Stimulated activated CD8-positive, alpha-beta memory T cell treated with anti-CD3 and anti-CD28 coated beads, Interleukin-15, amount 100 ng/mL, for 4 hours (primary cell): ENCODE results near the gene ENOX1.

Experiments used
- DNase-seq, 2 donors: peaks; one replicate each; pipeline ENCODE4 v3.0.0-alpha.2; 2020; ENCODE audit warnings: low read depth in 2 of 2

ENOX1 gene

DNA sequence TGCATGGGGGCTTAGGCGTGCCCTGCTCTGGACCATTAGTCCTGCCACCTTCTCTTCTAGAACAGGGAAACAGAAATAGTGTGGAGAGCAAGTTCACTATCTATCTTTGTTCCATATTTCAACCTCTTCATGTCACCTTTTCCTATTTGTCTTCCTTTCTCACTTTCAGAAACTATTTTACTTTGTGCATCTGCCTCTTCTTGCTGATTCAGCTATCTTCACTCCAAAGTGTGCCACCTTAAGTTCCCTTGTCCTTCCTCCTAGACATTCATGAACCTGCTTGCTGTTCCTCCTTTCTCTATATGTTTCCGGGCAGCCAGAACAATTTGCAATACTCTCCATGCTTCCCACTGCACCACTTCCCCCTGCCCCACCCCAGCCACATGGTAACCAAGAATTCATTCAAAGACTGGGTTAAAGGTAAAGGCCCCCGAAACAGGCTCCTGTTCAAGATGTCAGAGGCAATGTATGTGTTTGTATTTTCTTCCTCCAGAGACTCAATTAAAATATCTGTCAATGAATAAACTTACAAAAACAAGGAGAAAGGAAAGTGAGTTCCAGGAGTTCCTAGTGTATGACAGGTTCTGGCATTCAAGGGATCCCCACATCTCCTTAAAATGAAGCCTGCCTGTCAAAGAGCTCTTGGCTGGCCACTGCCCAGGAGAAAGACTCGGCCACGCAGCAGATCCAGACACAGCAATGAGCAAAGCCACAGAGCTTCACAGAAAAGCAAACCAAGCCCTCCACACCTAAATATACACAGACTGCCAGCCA is 495.3 kb downstream of the ENOX1 start:
- no peak for DNase-seq

DNA sequence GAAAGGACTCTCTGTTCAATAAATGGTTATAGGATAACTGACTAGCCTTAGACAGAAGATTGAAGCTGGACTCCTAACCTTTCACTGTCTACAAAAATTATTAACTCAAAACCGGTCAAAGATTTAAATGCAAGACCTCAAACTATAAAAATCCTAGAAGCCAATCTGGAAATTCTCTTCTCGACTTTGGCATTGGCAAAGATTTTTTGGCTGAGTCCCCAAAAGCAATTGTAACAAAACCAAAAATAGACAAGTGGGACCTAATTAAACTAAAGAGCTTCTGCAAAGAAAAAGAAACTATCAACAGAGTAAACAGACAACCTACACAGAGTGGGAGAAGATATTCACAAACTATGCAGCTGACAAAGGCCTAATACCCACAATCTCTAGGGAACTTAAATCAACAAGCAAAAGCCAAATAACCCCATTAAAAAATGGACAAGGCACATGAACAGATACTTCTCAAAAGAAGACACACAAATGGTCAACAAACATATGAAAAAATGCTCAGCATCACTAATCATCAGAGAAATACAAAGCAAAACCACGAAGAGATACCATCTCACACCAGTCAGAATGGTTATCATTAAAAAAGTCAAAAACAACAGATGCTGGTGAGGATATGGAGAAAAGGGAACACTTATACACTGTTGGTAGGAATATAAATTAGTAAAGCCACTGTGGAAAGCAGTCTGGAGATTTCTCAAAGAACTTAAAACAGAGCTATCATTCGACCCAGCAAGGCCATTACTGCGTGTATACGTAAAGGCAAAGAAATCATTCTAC is 497.1 kb downstream of the ENOX1 start:
- DNase-seq: no peak

DNA sequence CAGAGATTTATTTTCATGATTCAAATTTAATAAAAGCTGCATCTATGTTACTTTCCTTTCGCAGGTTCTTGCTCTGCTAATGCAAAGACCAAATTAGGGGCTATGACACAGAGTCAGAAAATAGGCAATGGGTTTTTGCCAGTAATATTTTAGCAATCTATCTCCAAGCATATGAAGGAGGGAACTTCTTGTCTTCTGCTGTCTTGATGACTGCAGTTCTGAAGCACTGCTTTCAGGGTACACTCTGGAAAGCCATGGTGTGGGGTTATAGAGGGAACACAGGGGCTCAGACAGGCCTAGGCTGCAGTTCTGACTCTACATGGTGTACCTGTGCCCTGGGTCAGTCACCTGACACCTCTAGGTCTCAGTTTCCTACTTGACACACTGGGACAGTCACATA is 500.0 kb downstream of the ENOX1 start:
- DNase-seq: no peak

- no peak for DNase-seq
Measured at GRCh38 chr13:43285933-43286597, 500.7 kb downstream of the ENOX1 start.

DNA sequence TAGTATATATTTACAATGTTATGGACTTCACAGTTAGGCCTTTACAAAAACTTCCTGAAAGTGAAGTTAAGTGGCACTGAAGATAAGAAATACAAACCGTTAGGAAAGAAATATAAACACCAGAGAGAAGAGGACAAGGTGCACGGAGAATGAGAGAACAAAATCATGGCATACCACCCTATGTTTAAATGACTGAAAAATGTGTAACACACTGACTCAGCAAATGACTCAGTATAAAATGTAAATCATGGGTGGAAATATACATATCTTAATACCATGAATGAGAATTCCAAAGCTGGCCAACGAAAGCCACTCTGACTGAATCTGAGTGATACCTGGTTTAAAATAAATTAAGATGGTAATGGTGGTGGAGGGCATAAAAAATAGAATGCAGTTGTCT is 502.6 kb downstream of the ENOX1 start:
- no peak for DNase-seq

DNA sequence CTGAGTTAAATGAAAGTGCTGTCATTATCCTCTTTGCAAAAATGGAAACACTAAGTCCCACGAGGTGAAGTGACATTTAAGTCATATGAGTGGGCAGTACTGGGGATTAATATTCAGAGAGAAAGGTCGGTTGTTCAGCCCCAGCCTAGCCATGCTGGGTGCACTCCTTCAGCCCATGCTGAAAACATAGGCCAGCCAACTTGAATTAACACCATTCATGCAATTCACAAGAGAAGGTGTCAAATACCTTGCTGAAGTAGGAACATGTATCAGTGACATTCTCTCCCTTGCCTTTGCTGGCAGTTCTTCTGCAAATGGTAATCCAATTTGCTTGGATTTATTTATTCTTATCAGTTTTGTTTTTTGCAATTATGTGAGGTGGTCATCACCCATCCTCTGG is 507.1 kb downstream of the ENOX1 start:
- DNase-seq: no peak

- DNase-seq: no peak
Measured at GRCh38 chr13:43278127-43278526, 508.6 kb downstream of the ENOX1 start.

DNA sequence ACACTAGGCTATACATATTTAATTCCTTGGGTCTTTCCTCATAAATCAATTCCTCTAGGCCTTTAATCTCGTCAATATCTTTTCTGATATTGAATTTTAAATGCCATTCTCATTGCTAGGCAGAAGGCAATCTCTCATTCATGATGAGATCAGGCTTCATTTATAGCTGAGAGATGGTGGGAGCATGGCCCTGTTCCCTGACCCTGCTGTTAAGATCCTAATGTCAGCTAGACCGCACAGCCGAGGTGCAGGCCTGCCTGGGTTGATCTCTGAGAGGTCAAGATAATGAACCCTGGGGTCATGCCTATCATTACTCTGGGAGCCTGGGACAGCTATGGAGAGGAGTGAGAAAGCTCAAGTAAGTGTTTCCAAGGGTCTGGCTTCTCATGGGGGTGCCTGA is 509.6 kb downstream of the ENOX1 start:
- no peak for DNase-seq

DNA sequence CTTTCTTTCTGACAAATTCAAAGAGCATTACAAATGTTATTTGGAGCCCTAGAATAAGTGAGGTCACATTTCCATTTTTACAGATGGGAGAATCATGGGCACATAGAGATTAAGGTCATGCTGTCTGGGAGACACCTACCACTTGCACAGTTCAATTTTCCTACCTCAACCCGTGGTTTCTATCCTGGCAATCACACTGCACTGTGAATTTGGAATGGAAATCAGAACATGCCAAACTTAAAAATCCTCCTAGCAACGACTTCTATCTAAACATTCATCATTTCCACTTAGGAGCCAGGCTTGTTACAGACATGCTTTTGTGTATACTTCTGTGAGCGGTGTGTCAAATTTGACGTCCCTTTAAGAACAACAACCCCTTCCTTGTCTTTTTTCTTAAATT is 511.9 kb downstream of the ENOX1 start:
- no peak for DNase-seq

DNA sequence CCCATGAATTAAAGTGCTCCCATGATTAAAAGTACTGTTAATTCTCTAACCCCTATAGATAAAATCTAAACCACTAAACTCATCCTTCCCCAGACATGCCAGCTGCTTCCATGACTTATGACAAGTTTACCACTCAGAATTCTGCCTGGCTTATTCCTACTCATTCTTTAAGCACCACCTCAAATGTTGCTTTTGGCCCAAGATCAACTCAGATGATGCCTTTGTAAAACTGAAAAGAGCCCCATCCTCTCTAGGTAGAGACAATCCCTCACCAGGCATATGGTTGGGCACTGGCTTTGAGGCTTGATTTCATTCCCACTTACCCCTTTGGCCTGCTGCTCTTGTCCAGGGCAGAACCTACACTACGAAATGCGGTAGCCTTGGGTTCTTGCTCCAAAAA is 513.4 kb downstream of the ENOX1 start:
- no peak for DNase-seq

GRCh38 chr13:43272851-43273250 is 513.9 kb downstream of the ENOX1 start:
- no peak for DNase-seq

- DNase-seq: no peak
Measured at GRCh38 chr13:43271152-43271551, 515.6 kb downstream of the ENOX1 start.

- DNase-seq: no peak
Measured at GRCh38 chr13:43270130-43270830, 516.5 kb downstream of the ENOX1 start.

- DNase-seq: no peak
Measured at GRCh38 chr13:43269037-43269481, 517.7 kb downstream of the ENOX1 start.

- DNase-seq: no peak
Measured at GRCh38 chr13:43268632-43269031, 518.1 kb downstream of the ENOX1 start.

DNA sequence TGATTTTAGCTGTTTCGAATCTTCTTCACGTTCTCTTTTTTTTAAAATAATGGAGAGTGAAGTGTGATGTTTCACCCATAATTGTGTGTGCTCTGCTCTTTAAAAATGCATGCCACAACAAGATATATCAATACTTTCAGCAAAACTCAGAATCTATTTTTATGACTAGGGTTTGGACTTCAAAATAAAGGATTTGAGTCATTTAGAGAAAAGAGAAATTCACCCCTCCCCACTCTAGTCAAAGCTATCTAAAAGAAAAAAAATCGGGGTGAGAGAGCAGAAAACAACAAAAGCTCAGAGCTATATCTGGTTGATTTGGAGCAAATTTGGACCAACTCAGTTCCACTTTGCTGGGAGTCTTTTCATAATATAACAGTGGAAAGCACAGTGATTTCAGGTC is 518.9 kb downstream of the ENOX1 start:
- no peak for DNase-seq

DNA sequence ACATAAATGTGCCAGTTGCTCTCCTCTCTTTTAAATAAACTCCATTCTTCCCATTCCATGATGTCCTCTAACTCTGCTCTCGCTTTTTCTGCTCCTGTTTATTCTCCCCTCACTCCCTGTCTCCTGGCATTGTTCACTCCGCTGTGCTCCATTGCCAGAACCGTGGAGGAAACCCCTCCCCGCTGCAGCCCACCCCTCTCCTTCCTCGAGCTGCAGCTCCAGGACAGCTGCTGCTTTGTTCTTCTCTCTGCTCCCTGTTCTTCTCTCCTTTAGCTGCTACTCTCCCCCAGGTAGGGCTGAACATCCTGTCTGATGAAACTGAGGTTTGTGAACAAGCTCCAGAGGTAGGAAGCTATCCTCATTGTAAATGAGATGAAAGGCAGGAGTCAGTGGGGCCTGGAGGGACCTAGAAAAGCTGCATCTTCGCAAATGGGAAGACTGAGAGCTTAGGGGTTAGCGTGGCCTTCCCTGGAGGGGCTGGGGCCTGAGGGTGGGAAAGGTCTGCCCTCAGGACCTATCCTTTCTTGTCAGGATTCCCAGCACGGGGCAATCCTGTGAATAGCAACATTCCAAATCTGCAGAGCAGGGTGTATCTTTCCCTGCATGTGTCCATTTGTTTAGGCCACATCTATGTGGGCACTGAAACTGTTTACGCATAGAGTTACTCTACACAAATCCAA is 519.7 kb downstream of the ENOX1 start:
- DNase-seq: no peak

DNA sequence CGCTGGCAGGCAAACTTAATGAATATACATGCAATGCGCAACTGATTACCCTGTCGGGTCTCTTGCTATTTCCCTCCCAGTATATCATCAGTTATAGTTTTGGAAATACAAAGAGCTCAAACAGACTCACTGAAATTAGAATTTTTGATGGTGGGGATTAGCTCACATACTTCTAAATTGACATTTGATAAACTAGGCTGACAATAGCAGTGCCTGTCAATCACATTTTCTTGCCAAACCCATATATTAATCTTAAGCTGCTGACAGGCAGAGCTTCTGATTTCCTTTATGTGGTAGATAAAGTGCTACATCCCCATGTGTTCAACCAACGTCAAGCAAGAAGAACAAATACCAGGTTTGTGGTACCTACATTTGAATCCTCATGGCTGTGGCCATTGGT is 521.7 kb downstream of the ENOX1 start:
- no peak for DNase-seq

DNA sequence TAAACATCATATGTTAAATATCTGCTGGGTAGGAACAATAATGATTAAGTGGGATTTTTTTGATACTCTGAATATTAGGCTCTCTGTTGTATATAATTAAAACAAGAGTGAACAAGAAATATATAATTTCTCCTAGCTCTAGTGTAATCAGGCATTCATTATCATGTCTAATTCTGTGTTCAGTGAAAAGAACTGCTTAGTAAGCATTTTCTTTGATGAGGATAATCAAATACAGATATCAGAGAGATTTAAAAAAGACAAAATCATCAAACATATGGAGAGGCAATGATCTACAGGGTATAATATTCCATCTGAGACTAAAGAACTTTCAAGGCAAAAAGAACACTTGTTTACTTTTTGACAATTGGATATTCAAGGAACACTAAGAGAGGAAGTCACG is 522.3 kb downstream of the ENOX1 start:
- DNase-seq: no peak

- DNase-seq: no peak
Measured at GRCh38 chr13:43263047-43263446, 523.7 kb downstream of the ENOX1 start.

DNA sequence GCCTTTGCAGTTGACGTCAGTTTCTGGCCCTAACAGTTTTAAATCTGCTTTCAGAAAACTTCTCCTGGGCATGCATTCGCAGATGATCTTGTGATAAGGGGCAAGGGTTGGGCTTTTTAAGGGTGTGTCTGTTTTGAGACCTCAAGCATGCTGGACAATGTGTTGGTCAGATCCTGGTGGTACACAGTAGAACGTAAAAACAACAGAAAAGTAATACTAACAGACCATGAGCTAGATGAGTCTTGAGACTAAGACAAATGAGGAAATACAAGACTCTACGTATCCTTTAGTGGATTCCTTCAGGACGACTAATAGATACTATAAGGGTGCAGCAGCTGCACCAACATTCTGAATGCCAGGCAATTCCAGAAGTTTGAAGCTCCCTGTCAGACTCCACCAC is 525.8 kb downstream of the ENOX1 start:
- no peak for DNase-seq

DNA sequence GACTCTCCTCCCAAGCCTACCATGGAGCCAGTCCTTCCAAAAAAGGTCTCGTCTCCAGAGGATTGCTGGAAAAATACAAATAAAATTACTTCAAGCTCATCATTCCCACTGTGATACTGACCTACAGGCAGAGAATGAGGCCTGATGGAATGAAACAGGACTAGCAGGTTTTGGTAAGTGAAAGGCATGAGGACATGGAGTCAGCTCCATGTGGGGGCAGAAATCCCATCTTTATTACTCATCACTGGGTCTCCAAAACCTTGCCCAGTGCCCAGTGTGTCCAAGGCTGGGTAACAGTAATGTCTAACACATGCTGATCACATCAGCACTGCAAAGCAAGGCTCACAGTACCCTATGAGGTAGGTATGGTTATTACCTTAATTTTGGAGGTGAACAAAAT is 528.0 kb downstream of the ENOX1 start:
- DNase-seq: no peak
